Left colon (tissue), 2 donors: Measurements from ENCODE around the gene PDE4D. TPM values are rescaled to one million over a fixed set of nuclear protein-coding genes. Genes with fewer than 3 reads are reported as not detected.

Experiments
- ATAC-seq: fragments of 200-7000 bp; cut with Tn5 transposase; one replicate; pipeline ENCODE4 v1.9.1; 2020; ENCODE audit warnings: mild to moderate bottlenecking, moderate library complexity
- DNase-seq, 2 donors: peaks; one replicate each; pipeline ENCODE4 v3.0.0-alpha.2; 2020
- intact Hi-C, 2 donors: fragments of 100-400 bp; cut with DNase I in 1 of 2; cut with micrococcal nuclease in 1 of 2; formaldehyde crosslinking; loops; one replicate each; pipeline versions ENCODE4 v1.11.2 to v1.14.0; 2022; cut with DNase I, micrococcal nuclease
- total RNA-seq, 2 donors: library from RNA; stranded (reverse); fragmentation: NEBNext Ultra II Directional; extraction: Animal tissue kit (Norgen Biotek cat#: 25700); gene quantifications; one replicate each; pipeline ENCODE4 v1.2.1, GENCODE V29; 2021
- donor health status: DM: no; HTN: no; CAD: no.
- donor health status: DM: yes; HTN: yes; CAD: no.

The PDE4D gene
- total RNA-seq, 2 donors from 2014 or later, result 50.6 to 67.8 TPM

DNA sequence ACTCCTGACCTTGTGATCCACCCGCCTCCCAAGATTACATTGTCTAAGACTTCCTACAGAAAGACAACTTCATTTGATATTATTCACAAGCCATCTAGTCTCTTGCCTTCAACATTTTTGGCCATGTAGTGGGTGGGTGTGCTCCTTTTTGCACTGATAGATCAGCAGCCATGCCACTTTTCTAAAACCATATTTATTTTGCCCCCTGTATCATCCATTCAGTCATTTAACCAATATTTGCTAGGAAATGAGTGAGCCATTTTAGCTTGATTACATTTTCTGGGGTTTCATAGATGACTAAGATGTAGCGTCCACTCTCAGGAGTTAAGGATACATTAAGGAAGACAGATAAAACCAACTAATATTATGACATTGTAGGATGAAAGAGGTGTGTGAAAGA is 755.0 kb downstream of the PDE4D start:
- intact Hi-C loops, result no loop called here
- no peak for DNase-seq
- no peak for ATAC-seq

DNA sequence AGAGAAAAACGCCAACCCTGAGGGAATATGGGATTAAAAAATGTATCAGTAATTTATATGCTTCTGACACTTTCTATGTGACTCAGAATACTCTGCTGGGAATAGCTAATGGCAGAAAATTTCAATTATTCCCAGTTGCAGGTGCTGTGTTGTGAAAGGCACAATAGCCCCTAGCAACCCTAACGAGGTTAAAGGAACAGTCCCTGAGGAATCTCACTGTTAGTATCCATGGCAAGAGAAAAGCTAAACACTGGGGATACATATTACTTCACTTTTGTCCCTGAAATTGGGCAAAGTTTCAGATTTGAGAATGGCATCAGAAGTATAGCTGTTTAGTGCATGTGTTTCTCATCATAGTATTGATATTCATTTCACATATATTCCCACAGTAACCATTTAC is 755.7 kb downstream of the PDE4D start:
- DNase-seq, result no peak
- intact Hi-C loops, result no loop called here
- ATAC-seq, result no peak

GRCh38 chr5:59136549-59136948 is 757.0 kb downstream of the PDE4D start:
- ATAC-seq (no peak), DNase-seq (no peak)
- intact Hi-C loops, result no loop called here

DNA sequence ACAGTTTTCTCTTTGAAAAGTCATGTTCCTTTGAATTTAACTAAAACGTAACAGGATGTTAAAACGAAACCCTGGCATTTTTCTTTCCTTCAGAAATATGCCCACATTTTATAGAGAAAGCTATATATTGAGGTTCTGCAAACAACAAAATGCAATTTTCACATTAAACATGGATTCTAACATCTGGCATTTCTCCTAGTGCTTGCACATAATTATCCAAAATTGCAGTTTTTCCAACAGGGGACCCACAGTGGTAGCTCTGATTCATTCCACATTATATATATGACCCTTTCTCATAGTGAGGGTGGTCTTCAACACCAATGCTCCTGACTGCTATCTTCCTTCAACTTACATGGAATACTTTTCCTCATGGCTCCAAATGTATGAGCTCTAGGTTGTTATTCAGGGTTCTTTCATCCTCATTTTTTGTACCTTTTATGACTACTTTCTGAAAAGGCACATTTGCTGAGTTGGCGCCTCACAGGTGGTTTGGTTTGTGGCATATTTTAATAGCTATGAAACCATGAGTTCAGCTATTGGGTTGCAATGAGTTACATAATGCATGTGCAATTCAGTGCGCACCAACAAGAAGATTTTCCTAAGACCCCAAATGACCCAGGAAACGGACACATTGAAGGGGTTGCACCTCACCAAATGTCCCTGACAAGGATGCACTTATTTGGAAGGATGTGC is 758.9 kb downstream of the PDE4D start:
- intact Hi-C loops, result no loop called here
- ATAC-seq, result no peak
- no peak for DNase-seq

- intact Hi-C loops, result no loop called here
- ATAC-seq (no peak), DNase-seq (no peak)
Observed at GRCh38 chr5:59133764-59134261, 759.7 kb downstream of the PDE4D start.

DNA sequence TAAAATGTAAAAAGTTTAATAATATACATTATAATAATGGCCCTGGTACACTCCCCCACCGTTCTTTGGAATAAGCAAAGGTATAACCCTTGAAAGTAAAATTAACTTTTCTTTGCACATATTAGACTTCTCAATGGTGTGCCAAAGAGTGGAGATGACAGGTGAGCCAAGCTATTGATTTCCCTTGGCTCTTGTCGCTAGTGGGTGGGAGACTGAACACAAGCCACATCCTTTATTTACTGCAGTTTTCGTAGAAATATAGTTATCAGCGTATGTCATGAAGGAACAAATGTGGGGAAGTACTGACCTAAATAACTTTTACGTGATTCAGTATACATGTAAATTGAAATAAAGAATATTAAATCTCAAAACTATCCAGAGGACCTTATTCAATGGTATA is 761.4 kb downstream of the PDE4D start:
- ATAC-seq (no peak), DNase-seq (no peak)
- intact Hi-C loops, result no loop called here

DNA sequence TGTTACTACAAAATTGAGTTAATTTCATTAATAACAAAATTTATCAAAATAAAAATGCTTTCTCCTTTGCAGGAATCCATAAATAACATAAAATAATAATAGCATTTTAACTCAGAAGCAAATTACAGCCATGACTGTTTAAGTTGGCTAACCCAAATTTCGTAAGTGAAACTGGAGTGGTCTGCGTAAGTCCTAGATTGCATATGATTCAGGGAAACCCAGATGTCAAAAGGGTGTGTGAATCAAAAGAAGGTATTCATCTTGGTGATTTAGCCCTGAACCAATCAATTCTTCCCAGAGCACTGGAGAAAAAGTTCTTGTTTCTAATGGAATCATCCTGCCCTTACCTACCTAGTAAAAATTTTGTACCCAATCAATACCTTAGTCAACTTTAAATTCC is 763.1 kb downstream of the PDE4D start:
- ATAC-seq (no peak), DNase-seq (no peak)
- intact Hi-C loops, result no loop called here

- no peak for ATAC-seq
- intact Hi-C loops, result loop anchor here in 1 of 2 donors (10.0 kb wide), 1 partner anchor 94 kb away; no protein-coding TSS in a partner anchor
- no peak for DNase-seq
Observed at GRCh38 chr5:59128646-59129290, 764.8 kb downstream of the PDE4D start.

- DNase-seq, result no peak
- intact Hi-C loops, result loop anchor here in 1 of 2 donors (10.0 kb wide), 1 partner anchor 92 kb away; no protein-coding TSS in a partner anchor
Observed at GRCh38 chr5:59126708-59127573, 766.6 kb downstream of the PDE4D start.

GRCh38 chr5:59126016-59126707 is 767.4 kb downstream of the PDE4D start:
- no peak for ATAC-seq
- intact Hi-C loops, result loop anchor here in 1 of 2 donors (10.0 kb wide), 1 partner anchor 91 kb away; no protein-coding TSS in a partner anchor
- no peak for DNase-seq

More at GRCh38 chr5:59126708-59127573, 766.6 kb downstream of the PDE4D start:
- ATAC-seq, result peak; percentile 21

- intact Hi-C loops, result loop anchor here in 1 of 2 donors (10.0 kb wide), 1 partner anchor 90 kb away; no protein-coding TSS in a partner anchor
- peak in 1 of 2 donors; percentile 12 for DNase-seq
Observed at GRCh38 chr5:59125011-59125961, 768.2 kb downstream of the PDE4D start.

DNA sequence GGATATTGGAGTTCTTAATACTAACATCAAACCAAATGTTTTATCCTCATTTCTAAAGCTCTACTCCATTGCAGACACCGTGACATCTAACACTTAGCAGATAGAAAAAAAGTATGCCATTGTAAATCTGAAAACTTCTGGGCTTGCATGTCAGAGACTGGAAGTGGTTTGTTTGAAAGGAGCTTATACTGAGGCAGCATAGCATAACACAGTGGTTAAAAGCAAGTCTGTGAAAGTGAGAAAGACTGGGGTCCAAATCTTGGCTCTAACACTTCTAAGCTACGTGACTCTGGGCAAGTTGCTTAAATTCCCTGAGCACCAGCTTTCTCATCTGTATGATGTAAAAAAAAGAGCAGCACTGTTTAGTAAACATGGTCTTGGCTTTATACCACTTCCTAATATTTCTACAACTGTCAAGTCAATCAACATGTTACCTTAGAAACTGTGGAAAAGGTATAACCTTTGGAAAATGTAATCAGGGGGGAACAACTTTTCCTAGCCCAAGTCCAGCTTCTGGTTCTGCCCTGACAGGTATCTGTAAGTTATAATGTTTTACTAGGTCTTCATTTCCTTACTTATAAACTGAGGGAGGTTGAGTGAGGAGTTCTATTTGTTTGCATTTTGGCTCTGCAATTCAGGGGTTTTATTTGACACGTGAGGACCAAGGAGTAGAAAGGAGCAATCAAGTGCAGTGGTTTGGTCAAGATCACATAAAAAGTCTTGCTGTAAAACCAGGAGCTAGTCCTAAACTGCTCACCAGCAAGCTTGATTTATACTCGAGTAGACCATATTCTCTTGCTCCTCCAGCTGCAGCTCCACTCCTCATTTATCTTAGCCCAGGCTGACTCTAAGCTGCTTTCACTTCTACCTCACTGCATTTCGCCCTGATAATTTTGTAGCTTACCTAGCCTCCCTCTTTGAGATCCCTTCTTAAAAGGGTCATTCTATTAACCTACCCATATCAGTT is 769.6 kb downstream of the PDE4D start:
- ATAC-seq (peak; percentile 21), DNase-seq (no peak)
- intact Hi-C loops, result loop anchor here in 1 of 2 donors (10.0 kb wide), 1 partner anchor 89 kb away; no protein-coding TSS in a partner anchor

More at GRCh38 chr5:59125011-59125961, 768.2 kb downstream of the PDE4D start:
- no peak for ATAC-seq

GRCh38 chr5:59119480-59119879 is 774.0 kb downstream of the PDE4D start:
- no peak for DNase-seq
- intact Hi-C loops, result no loop called here
- no peak for ATAC-seq

DNA sequence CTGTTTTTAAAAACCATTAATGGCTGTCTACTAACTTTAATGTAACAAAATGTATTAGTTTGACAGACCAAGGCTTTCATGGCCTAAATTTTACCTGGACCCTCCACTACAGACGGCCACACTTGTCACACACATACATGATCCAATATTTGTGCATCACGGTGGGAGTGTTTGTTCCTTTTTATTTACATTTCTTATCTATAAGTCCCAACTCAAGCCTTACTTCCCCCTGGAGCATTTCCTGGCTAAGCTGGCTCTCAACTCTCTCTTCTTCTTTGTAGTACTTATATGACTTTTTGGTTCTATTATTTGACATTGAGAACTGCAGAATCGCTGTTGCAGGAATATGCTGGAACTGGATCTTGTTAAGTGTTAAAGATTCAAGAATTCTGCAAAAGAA is 776.2 kb downstream of the PDE4D start:
- ATAC-seq (peak; percentile 68), DNase-seq (no peak)
- intact Hi-C loops, result no loop called here

- no peak for DNase-seq
- no peak for ATAC-seq
Observed at GRCh38 chr5:59116231-59116865, 777.2 kb downstream of the PDE4D start.

GRCh38 chr5:59115345-59115744 is 778.2 kb downstream of the PDE4D start:
- no peak for DNase-seq
- intact Hi-C loops, result no loop called here
- ATAC-seq, result no peak

More at GRCh38 chr5:59116231-59116865, 777.2 kb downstream of the PDE4D start:
- intact Hi-C loops, result no loop called here
